ENCODE measurements around the gene SEC14L2. TPM values are rescaled to one million over a fixed set of nuclear protein-coding genes. Genes with fewer than 3 reads are reported as not detected.

SEC14L2 gene
- total RNA-seq (2021): 8.2 and 8.5 TPM in 2 replicates
- long read RNA-seq, full-length matches to known transcripts: 12 of 20 reads
- long read RNA-seq, partial matches to known transcripts: 1 of 20 reads
- long read RNA-seq, other reads (novel, unspliced or antisense): 7 of 20 reads

DNA sequence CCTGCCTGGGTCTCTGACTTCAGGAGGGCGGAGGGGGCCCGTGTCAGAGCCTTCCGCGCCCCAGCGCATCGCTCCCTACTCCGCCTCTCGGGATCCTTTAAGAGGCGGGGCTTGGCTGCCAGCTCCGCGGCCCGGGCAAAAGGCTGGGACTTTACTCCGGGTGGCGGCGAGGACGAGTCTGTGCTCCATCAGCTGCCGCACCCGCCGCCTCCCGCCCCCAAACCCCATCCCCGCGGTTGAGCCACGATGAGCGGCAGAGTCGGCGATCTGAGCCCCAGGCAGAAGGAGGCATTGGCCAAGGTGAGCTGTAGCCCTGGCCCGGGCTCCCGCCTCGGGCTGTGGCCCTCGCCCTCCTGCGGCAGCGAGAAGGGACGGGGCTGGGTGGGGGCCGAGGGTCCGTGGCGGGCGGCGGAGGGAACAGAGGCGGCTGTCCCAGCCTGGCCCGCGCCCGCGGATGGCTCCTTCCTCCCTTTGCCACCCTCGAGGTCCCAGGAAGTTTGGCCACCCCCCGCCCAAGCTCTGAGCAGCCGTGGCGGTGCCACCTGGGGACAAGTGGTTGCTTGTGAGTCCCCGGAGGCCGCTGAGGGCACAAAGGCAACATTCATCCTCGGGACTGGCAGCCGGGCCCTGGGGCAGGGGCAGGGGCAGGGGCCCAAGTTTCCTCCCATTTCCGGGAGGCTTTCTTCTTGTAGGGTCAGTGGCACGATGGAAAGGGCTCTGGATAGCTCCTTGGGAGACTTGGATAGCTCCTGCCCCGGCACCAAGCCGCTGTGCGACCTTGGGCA, at the start of gene SEC14L2:
SEC14L2 (plus strand) TSS at position 148 of the 785 bp plus-strand sequence; CDS start at position 247, 99 bp downstream.
- H4K5ac ChIP-seq (ENCODE audit: insufficient read length, low read depth, low read length): no peak within 1 kb of the TSS

More for the DNA sequence above, at the start of gene SEC14L2:
- Histone ChIP-seq H3K18ac (ENCODE audit: insufficient read length, low read depth, low read length) (no peak within 1 kb of the TSS), H3K9me3 (ENCODE audit: control insufficient read depth, low read depth, low read length) (no peaks in the 10 kb centered on the region), H4K20me1 (ENCODE audit: control insufficient read depth, insufficient read depth, insufficient read length) (no peaks in the 10 kb centered on the region), H3K27me3 (ENCODE audit: insufficient read depth, low read length) (peaks cover 4% of the 10 kb centered on the region; the same call in 1 of the 2 replicates), H2BK12ac (ENCODE audit: insufficient read length, low read depth, low read length) (peak within 1 kb of the TSS; percentile 38), H3K4me1 (ENCODE audit: insufficient read depth, low read length) (peaks cover 6% of the 10 kb centered on the region; the same call in 1 of the 2 replicates), H2AK5ac (ENCODE audit: insufficient read length, low read length) (no peak within 1 kb of the TSS), H3K56ac (ENCODE audit: insufficient read length, low read depth, low read length) (no peak within 1 kb of the TSS), H2BK5ac (ENCODE audit: insufficient read length, low read length) (no peak within 1 kb of the TSS), H3K4me2 (ENCODE audit: insufficient read depth, insufficient read length, low read length) (peak within 1 kb of the TSS; percentile 91), H3K4ac (ENCODE audit: low read depth, low read length) (no peak within 1 kb of the TSS), H3K27ac (ENCODE audit: insufficient read length, low read depth, low read length) (no peak within 1 kb of the TSS), H2AFZ (ENCODE audit: low read length) (no peak within 1 kb of the TSS), H3K23me2 (ENCODE audit: insufficient read length, low read depth, low read length, poor library complexity, severe bottlenecking) (peaks cover 7% of the 10 kb centered on the region), H3K79me1 (ENCODE audit: insufficient read depth, low read depth, low read length, poor library complexity, severe bottlenecking) (no peaks in the 10 kb centered on the region), H4K91ac (ENCODE audit: insufficient read length, low read depth, low read length) (no peak within 1 kb of the TSS), H3K9ac (ENCODE audit: extremely low read depth, insufficient read length, low read length) (peak within 1 kb of the TSS; percentile 61), H2BK20ac (ENCODE audit: low read depth, low read length, poor library complexity, severe bottlenecking) (no peak within 1 kb of the TSS), H3T11ph (ENCODE audit: low read length) (no peak within 1 kb of the TSS), H2BK15ac (ENCODE audit: low read depth, low read length) (no peak within 1 kb of the TSS; the same call in 1 of the 2 replicates), H2BK120ac (ENCODE audit: low read depth, low read length, poor library complexity, severe bottlenecking) (no peak within 1 kb of the TSS), H4K8ac (replicated peaks; ENCODE audit: insufficient read length, low read depth, low read length) (no peak within 1 kb of the TSS), H3K23ac (ENCODE audit: insufficient read length, low read depth, low read length) (no peak within 1 kb of the TSS), H3K79me2 (ENCODE audit: insufficient read depth, low read length) (no peaks in the 10 kb centered on the region), H3K14ac (ENCODE audit: insufficient read depth, low read length) (peak within 1 kb of the TSS; percentile 45; the same call in 1 of the 2 replicates)
- TF ChIP-seq, protein P1, sequence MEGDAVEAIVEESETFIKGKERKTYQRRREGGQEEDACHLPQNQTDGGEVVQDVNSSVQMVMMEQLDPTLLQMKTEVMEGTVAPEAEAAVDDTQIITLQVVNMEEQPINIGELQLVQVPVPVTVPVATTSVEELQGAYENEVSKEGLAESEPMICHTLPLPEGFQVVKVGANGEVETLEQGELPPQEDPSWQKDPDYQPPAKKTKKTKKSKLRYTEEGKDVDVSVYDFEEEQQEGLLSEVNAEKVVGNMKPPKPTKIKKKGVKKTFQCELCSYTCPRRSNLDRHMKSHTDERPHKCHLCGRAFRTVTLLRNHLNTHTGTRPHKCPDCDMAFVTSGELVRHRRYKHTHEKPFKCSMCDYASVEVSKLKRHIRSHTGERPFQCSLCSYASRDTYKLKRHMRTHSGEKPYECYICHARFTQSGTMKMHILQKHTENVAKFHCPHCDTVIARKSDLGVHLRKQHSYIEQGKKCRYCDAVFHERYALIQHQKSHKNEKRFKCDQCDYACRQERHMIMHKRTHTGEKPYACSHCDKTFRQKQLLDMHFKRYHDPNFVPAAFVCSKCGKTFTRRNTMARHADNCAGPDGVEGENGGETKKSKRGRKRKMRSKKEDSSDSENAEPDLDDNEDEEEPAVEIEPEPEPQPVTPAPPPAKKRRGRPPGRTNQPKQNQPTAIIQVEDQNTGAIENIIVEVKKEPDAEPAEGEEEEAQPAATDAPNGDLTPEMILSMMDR (conservative IDR thresholded peaks at IDR 0.05): no peak
- Mint-ChIP-seq H3K27me3 (ENCODE audit: low read depth) (peaks cover 45% of the 10 kb centered on the region), H3K4me1 (peaks cover 39 to 43% of the 10 kb centered on the region in 2 experiments), H3K36me3 (ENCODE audit: insufficient read depth in 1 of 3, low read depth in 3 of 3) (peaks cover 0 to 3% (median 3%) of the 10 kb centered on the region in 3 experiments; a peak in 3 of 7 replicates), H3K4me3 (peak within 1 kb of the TSS; percentile 80 to 88), H3K27ac (no peak within 1 kb of the TSS), H3K9me3 (no peaks in the 10 kb centered on the region; a peak in 2 of 5 replicates)
- peak; percentile 65 for DNase-seq
- WGBS (ENCODE audit: extremely low coverage, insufficient read length, low lambda C conversion rate): no CpG with 5 or more reads among the region's 56 CpGs
